T-helper 1 cell treated with Interleukin-12 subunit alpha and Interleukin-12 subunit beta and Interleukin-4 antibody, amounts not matched to agents 30 ng/mL and 1 ng/mL, for 36 hours (primary cell): ENCODE measurements around the gene UNC93A. TPM values are rescaled to one million over a fixed set of nuclear protein-coding genes. Genes with fewer than 3 reads are reported as not detected.

ENCODE experiments used
- intact Hi-C: fragments of 100-400 bp; cut with micrococcal nuclease; formaldehyde crosslinking; loops from one replicate; pipeline ENCODE4 v1.15.1; 2024
- total RNA-seq: library from RNA; stranded (reverse); gene quantifications from 2 replicates; pipeline ENCODE4 v1.2.3, GENCODE V29; 2022

Gene UNC93A
- total RNA-seq, 1 donor from 2014 or later = not detected

DNA sequence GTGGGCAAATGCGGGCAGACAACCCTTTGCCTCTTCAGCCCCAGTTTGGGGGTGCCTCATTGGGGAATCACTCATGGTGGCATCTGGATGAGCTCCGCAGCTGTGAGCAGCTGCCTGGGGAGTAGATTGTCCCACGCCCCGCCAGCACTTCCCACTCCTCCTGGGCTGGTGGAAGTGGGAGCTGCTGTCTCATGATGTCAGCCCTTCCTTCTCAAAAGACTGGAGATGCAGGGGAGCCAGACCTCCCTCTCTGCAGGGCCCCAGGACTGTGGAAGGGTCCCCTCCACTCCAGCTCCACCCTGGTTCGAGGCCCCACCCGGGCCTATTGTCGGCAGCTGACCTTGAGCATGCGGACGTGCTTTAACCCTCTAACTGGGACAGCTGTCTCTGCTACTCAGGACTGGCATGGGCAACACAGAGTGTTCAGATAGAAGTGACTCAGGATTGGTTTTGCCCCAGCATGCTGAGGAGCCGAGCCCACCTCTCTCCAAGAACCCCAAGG, 2.0 kb downstream of the UNC93A start:
- intact Hi-C loops = no loop called here

DNA sequence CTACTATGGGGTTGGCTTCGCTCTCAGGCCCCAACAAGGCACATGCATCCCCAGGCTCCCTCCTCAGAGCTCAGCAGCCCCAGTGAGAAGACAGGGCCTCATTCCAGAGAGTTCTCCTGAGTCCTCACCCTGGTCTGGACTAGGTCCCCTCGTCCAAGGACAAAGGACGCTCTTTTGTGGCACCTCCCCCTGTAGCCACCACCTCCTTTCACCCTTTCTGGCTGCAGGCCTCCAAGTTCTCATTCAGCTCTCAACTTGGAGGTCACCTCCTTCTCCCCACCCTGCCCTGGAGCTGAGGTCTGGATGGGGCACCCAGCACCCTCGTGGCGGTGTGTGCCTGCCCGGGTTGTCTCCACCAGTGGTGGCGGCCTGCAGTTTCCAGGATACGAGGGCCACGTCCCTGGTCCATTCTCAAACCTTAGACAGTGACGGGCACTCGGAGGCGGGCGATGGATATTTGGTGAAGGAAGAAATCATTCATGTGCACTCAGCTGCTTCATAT, 2.5 kb downstream of the UNC93A start:
- intact Hi-C loops = no loop called here

DNA sequence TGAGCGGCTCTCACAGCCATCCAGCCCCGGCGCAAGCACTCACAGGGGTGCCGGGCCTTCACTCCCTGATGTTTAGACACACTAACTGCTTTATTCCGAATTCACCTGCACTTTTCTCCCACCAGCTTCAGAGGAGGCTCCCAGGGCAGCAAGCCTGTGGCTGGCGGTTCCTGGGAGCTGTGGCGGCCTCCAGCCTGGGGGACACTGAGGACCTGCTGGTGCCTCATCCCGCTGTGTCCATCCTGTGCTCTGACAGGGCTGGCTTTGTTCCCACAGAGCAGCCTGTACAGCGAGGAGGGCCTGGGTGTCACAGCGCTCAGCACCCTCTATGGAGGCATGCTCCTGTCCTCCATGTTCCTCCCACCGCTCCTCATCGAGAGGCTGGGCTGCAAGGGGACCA, 3.1 kb downstream of the UNC93A start:
- intact Hi-C loops = no loop called here

DNA sequence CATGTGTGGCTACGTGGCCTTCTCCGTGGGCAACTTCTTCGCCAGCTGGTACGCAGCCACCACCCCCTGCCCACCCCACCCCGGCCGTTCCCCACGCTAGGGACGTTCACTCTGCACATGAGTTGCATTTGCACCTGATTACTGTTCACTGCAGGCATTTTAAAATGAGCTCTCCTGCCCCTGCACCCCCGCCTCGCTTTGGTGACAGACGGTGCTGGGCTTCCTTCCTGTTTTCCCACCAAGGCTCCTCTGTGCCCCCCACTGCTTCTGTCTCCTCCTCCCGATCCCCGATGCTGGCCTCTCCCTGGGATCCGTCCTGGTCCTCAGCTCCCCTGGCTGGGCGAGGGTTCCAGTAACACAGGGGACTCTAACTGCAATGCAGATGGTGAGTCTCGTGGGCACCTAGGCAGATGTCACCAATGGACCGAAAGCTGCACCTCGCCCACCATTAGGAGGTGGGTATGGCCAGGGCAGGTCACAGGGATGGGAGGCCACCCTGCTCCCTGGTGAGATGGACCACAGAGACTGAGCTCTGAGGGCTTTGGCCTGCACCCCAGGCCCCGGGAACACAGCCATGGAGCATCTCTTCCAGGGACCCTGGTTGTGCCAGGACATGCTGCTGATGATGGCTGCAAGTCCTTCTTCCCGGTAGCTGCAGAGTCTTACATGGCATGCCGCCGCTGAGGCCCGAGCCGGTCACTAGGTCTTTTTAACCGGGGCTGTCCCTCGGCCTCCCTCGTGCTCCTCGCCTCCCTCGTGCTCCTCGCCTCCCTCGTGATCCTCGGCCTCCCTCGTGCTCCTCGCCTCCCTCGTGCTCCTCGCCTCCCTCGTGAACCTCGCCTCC, 3.8 kb downstream of the UNC93A start:
- intact Hi-C loops = no loop called here

DNA sequence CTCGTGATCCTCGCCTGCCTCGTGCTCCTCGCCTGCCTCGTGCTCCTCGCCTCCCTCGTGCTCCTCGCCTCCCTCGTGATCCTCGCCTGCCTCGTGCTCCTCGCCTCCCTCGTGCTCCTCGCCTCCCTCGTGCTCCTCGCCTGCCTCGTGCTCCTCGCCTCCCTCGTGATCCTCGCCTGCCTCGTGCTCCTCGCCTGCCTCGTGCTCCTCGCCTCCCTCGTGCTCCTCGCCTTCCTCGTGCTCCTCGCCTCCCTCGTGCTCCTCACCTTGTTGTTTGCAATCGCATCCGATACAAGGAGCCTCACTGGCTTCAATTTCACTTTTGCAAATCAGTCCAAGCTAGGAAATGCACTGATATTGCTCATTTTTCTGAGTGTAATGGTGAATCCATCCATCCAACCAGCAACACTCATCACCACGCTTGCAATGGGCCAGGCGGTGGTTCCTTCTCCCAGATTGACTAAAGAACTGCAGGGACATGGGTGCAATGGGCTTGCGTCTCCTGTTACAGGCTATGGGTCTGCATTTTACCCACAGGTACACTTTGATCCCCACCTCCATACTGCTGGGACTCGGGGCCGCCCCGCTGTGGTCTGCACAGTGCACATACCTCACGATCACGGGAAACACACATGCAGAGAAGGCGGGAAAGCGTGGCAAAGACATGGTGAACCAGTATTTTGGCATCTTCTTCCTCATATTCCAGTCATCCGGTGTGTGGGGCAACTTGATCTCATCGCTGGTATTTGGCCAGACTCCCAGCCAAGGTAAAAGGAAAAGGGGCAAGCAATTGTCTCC, 4.6 kb downstream of the UNC93A start:
- intact Hi-C loops = no loop called here

DNA sequence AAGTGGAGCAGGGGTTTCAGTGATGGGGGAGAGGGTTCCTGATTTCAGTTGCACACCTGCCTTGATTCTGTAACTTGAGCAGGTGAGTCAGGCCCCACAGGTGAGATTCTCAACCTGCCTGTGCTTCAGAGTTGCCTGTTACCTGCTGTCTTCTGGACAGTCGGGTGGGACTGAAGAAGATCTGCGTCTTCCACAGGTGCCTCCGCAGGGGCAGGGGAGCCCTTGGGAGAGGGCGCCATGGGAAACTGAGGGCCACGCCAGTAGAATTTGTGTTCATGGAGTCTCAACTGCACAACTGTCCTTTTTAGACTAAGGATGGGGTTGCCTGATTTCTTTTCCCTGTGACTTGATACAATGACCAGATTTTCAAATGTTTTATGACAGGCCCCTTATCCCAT, 5.2 kb downstream of the UNC93A start:
- intact Hi-C loops = no loop called here

DNA sequence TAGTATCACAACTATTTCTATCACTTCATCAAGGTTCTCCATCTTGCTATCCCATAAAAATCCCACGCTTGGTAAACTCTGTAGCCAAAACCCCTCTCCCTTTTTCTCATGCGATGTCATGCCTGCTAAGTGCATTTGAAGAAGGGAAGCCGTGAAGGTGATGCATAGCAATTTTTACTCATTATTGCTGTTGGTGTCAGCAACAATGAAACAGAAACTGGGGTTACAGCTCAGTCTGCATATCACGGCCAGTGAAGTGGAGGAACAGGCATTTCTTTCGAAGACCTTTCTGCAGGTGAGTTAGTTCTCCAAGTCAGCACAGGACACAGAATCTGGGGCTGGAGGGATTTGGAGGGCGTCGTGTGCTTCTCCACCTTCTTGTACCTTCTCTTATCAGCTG, 5.8 kb downstream of the UNC93A start:
- intact Hi-C loops = no loop called here

DNA sequence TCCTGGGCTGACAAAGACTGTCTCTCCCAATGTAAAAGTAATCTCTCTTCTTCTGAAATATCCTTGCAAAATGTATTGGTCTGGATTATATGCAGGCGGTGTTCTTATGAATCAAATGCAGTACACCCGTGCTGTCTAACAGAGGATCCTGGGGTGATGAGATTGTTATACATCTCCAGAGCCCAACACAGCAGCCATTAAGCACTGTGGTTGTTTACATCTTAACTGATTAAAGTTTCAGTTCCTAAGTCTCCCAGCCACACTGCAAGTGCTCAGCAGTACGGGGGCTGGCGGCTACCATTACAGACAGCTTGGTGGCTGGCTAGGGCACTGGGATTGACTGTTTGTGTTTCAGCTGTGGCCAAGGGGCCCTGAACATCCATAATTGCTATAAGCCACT, 7.0 kb downstream of the UNC93A start:
- intact Hi-C loops = no loop called here

DNA sequence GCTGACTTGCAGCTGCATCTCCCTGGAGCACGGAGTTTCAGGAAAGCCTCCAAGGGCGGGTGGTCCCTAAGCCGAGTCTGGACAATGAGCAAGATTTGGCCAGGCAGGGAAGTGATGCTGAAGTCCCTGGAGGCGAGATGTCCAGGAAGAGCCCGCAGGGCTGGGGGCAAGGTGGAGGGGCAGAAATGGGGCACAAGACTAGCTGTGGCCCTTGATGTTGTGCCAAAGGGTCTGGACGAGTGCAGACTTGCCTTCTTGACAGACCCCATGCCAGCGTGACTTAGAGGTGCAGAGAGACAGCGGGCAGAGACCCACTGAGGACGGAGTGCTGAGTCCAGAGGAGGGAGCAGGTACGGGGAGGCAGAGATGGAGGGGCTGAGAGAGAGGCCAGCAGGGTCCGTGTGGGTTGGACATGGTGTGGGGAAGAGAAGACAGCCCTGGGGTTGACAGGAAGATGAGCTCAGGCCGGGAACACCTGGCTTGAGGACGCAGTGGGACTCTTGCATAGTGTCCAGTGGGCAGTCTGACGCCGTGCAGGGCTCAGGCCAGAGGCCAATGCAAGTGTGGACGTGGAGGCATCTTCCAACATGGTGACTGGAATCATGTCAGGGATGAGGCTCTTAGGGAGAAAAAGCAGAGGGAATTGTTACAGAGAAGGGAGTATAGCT, 8.7 kb downstream of the UNC93A start:
- intact Hi-C loops = no loop called here

DNA sequence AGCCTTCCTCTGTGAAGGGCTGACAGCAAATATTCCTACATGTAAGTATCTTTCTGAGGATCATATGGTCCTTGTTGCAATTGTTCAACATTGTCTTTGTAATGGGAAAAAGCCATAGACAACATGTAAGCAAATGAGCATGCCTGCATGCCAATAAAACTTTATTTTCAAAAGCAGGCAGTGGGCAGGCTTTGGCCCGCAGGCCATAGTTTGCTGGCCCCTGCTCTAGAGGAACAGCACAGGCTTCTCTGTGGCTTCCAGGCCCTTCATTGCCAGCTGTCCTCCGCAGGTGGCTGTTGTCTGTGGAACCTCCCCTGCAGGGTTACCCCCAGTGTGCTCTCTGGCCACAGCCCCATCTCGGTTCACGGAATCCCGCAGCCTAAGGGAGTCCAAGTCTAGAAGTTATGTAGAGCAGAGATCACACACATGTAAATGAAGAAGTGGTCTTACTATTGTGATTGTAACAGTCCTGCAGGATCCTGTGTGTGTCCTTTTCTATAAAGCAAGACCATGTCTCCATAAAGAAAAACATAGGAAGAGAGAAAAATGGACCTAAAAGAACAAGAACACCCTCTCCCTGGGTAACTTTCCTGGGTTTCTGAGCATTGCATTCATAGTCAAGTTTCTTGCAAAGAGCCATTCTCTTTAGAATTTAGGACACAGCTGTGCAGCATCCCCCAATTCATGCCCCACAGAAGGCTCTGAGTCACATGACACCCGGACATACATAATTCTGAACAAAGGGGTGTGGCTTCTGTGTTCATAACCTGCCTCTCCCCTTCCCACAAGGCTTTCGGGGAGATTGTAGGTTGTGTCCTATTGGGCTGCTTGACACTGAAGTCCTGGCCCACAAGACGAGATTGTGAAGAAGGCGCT, 10.0 kb downstream of the UNC93A start:
- intact Hi-C loops = no loop called here

DNA sequence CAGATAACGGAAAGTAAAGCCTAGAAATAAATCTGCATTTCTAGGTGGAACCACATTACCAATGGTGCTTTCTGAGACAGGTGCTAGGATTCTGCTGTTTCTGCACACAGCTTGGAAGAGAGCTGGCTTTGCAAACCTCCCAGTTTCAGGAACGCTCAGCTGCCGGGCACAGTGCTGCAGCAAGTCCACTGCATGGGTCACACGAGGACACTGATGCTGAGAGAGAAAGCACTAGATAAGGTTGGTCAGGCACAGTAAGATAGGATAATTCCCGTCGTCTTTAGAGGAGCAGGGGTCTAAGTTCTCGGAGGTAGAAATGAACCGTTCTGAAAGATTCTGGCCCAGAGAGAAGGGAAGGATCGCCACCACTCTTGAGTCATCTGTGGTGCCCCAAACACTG, 11.0 kb downstream of the UNC93A start:
- intact Hi-C loops = no loop called here

DNA sequence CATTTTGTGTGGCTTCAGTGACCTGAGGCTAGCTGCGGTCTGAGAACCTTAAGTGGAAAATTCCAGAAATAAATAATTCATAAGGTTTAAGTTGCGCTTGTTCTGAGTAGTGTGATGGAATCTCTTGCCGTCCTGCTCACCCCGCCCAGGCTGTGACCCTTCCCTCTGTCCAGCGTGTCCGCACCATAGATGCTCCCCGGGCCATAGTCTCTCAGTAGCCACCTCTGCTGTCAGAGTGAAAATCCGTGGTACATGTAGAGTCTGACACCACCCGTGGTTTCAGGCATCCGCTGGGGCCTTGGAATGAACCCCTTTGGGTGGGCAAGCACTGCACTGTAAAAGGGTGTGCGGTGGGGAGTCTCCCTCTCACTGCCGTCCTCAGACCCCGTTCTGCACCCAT, 11.7 kb downstream of the UNC93A start:
- intact Hi-C loops = no loop called here

DNA sequence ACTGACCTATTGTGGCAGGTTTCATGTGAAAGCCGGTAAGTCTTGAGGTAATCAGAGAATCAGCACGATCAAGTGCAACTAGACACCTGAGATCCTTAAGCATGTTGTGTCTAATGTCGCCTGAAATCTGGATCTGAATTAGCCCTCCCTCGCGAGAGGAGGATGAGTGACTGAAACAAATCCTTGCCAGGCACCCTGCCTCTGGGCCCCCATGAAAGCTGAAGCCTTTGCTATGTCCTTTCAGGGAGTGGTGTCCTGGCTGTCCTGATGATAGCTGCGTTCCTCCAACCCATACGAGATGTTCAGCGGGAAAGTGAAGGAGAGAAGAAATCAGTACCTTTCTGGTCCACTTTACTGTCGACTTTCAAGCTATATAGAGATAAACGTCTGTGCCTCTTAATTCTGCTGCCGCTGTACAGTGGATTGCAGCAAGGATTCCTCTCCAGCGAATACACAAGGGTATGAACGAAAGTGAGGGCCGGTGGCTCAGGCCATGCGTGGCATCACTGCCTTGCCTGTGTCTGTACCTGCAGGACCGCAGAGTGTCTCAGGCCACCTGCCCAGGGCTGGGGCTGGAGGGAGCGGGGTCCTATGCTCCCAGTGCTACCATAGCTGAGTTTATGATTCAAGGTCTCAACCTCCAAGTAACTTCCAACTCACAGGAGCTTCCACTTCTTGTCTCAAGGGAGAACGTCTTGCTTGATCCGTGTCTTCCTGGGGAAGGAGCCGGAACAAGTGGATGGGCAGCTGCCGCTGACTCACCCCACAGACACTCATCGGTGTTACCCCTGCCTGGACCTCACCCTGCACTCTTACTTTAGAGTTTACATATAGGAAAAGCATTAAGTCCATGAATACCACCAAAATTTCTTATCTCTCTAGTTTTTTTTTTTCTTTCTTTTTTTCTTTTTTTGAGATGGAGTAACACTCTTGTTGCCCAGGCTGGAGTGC, 12.8 kb downstream of the UNC93A start:
- intact Hi-C loops = no loop called here

DNA sequence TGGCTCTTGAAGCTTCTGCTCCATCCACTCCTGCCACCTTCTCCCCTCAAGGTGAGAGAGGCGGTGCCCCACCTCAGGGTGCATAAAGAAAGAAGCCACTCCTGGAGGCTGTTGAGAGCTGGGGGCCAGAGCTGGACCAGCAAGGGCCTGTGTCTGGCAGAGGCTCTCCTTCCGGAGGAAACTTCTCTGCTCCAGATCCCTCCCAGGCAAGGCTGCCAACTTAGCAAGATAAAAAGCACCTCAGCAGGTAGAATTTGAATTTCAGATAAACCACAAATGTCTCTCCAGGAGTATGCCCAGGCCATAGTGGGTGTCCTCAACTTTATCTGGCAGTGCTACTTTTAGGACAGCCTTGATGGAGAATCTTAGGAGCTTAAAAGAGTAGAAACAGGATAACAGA, 13.8 kb downstream of the UNC93A start:
- intact Hi-C loops = no loop called here

DNA sequence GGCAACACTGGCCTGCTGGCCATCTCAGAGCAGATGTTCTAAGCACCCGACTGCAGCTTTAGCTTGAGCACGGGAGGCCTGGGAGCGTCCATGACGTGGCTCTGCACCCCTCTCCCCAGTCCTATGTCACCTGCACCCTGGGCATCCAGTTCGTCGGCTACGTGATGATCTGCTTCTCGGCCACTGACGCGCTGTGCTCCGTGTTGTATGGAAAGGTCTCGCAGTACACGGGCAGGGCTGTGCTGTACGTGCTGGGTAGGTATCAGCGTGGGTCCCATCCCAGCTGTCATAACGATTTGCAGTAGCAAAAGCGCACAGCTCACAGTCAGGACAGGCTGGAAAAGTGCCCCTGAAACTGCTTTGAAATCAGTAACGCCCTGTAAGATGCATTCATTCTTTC, 14.7 kb downstream of the UNC93A start:
- intact Hi-C loops = no loop called here

DNA sequence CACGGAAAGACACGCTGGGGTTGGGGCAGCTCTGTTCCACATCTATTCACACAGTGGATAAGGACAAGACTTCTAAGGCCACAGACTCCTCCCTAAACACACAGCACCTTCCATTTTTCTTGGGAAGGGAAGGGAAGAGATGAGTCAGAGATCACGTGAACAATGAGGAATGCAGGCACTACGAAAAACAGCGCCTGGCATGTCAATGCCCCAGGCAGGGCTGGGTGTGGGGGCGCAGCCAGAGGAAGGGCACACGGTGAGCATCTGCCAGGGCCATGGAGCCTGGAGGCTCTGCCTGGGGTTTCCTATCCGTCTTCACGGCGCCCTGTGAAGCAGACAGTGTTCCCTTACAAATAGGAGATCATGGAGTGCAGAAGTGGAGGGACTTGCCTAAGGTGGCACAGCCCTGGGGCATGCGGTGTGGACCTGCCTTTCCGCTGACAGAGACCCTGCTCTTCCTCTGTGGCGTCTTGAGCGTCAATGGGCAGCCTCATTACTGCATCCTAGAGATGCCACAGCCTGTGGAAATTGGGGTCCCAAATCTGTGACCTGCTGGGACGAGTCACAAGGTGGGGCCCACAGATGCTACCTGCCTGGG, 15.4 kb downstream of the UNC93A start:
- intact Hi-C loops = no loop called here

DNA sequence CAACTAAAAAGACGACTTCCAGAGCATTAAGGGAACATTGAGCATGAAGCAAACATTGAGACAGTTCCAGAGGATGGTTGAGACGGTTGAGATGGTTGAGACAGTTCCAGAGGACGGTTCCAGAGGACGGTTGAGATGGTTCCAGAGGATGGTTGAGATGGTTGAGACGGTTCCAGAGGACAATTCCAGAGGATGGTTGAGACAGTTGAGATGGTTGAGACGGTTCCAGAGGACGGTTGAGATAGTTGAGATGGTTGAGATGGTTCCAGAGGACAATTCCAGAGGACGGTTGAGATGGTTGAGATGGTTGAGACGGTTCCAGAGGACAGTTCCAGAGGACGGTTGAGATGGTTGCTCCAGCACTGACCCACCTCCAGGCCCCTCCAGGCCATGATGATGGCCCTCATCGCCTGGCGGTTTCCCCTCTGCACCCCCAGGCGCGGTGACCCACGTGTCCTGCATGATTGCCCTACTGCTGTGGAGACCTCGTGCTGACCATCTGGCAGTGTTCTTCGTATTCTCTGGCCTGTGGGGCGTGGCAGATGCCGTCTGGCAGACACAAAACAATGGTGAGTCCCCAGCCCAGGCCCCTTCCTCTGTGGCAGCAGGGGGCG, 16.3 kb downstream of the UNC93A start:
- intact Hi-C loops = no loop called here

DNA sequence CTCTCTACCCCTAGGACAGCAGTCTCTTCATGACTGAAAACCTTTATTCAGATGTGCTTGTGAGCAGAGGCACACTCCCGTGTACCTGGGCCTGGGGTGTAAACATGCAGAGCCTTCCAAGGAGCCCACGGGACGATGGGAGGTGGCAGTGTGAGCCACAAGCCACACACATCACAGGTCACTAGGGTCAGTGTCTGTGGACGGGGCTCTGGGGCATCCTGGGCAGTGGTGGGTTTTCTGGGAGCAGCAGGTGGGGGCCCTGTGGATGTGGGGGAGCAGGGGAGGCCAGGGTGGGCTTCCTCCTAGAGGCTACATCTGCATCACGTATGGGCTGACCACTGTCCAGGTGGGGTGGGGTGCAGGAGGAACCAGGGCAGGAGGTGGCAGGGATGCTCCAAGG, 17.1 kb downstream of the UNC93A start:
- intact Hi-C loops = no loop called here
